Kidney (tissue), 14 donors: ENCODE measurements around the gene MYH2. TPM values are rescaled to one million over a fixed set of nuclear protein-coding genes. Genes with fewer than 3 reads are reported as not detected.
A peak's percentile ranks its signal among the peaks of the same experiment; 100 is the strongest.

Source experiments
- DNase-seq, 5 donors: peaks; one replicate each; pipeline ENCODE4 v3.0.0-alpha.2; 2013 to 2020
- FAIRE-seq: peaks from 2 replicates; lab custom pipeline; 2012; peaks lifted over from hg19 to GRCh38; lab: Jason Lieb, UNC
- H3K27ac ChIP-seq, 2 donors: one replicate each; pipeline ENCODE4 v1.7.0; 2013; ENCODE audit warnings: low read depth in 2 of 2, low read length in 2 of 2, inconsistent platforms in 1 of 2
- H3K27me3 ChIP-seq: one replicate; pipeline ENCODE4 v1.7.1; 2013; ENCODE audit warnings: low read length, inconsistent platforms; ENCODE audit not compliant: control insufficient read depth, insufficient read depth
- H3K36me3 ChIP-seq, 3 donors: one replicate each; pipeline versions ENCODE4 v1.7.0 to v1.7.1; 2013; ENCODE audit warnings: low read length in 3 of 3, control low read depth in 1 of 3, inconsistent platforms in 1 of 3; ENCODE audit not compliant: insufficient read depth in 3 of 3, control insufficient read depth in 2 of 3
- H3K4me1 ChIP-seq, 3 donors: one replicate each; pipeline versions ENCODE4 v1.7.0 to v1.7.1; 2013; ENCODE audit warnings: low read length in 3 of 3, inconsistent platforms in 1 of 3, low read depth in 1 of 3; ENCODE audit not compliant: control insufficient read depth in 2 of 3, insufficient read depth in 2 of 3
- H3K4me3 ChIP-seq, 3 donors: one replicate each; pipeline versions ENCODE4 v1.7.0 to v1.8.1; 2013; ENCODE audit warnings: low read length in 3 of 3, control low read depth in 1 of 3, inconsistent platforms in 1 of 3
- H3K9ac ChIP-seq, 3 donors: one replicate each; pipeline versions ENCODE4 v1.7.0 to v1.7.1; 2013; ENCODE audit warnings: low read length in 3 of 3, control low read depth in 1 of 3, inconsistent platforms in 1 of 3
- H3K9me3 ChIP-seq, 3 donors: one replicate each; pipeline versions ENCODE4 v1.7.0 to v1.7.1; 2013; ENCODE audit warnings: low read length in 3 of 3, control low read depth in 1 of 3, inconsistent platforms in 1 of 3; ENCODE audit not compliant: control insufficient read depth in 2 of 3, insufficient read depth in 1 of 3
- CTCF ChIP-seq: IDR thresholded peaks from 3 replicates; pipeline ENCODE4 v1.5.1; 2012; ENCODE audit warnings: mild to moderate bottlenecking, moderate library complexity, borderline replicate concordance; ENCODE audit not compliant: insufficient read depth; ENCODE audit errors: extremely low read depth
- intact Hi-C: fragments of 100-400 bp; cut with DNase I; formaldehyde crosslinking; loops from one replicate; pipeline ENCODE4 v1.11.1; 2022
- polyA plus RNA-seq: library from polyadenylated mRNA; stranded (reverse); fragments of 350-450 nt; fragmentation: Illumina TruSeq; extraction: RNeasy Lipid Tissue Mini Kit (QIAGEN cat#74804); gene quantifications from one replicate; pipeline ENCODE4 v1.2.3, GENCODE V29; 2014; ENCODE audit warnings: low read depth, low replicate concordance; ENCODE audit not compliant: insufficient read depth
- total RNA-seq: library from RNA; stranded (reverse); fragmentation: NEBNext Ultra II Directional; extraction: Animal tissue kit (Norgen Biotek cat#: 25700); gene quantifications from one replicate; pipeline ENCODE4 v1.2.1, GENCODE V29; 2021
- donor health status: control.
- donor health status: control.
- donor health status: control.
- donor health status: control.
- donor health status: control.
- donor health status: DM: yes; HTN: yes; CAD: no.
- donor health status: Normal renal cell carcinoma (clear cell type).

The MYH2 gene
- total and polyA plus RNA-seq, 2 donors from 2014 or later: not detected

DNA sequence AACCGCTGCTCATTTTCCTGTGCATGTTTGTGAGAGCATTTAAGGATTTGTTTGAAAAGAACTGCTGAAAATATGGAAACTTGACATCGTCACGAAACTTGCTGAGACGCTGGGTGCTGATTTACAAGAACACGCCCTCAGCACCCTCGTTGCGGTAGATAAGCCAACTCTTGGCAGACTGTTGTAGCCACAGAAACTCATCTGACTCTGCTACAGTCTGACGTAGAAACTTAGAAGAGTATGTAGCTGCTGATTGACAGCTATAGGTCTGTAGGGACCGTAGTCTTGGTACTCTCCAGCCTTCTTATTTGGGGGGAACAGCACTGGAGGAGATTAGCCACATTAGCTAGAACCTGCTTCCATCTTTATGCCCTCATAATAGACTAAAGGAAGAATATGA lies 36.1 kb upstream of the MYH2 start:
- no peak for TF ChIP-seq CTCF
- Histone ChIP-seq H3K9me3 (peaks cover 0 to 2% (median 0%) of the 10 kb centered on the region in 3 donors), H3K36me3 (no peaks in the 10 kb centered on the region), H3K9ac (no peak overlapping the region), H3K27ac (no peak overlapping the region), H3K4me3 (no peak overlapping the region), H3K27me3 (no peaks in the 10 kb centered on the region), H3K4me1 (no peaks in the 10 kb centered on the region)
- DNase-seq (no peak), FAIRE-seq (no peak)
- intact Hi-C loops: no loop called here

- intact Hi-C loops: no loop called here
- Histone ChIP-seq H3K36me3 (no peaks in the 10 kb centered on the region), H3K4me3 (no peak overlapping the region), H3K27me3 (no peaks in the 10 kb centered on the region), H3K9ac (no peak overlapping the region), H3K4me1 (no peaks in the 10 kb centered on the region), H3K9me3 (peaks cover 0 to 2% (median 0%) of the 10 kb centered on the region in 3 donors), H3K27ac (no peak overlapping the region)
- no peak for TF ChIP-seq CTCF
- no peak for FAIRE-seq
- DNase-seq: peak in 1 of 5 donors; percentile 13
Observed at GRCh38 chr17:10583834-10584233, 34.4 kb upstream of the MYH2 start.

DNA sequence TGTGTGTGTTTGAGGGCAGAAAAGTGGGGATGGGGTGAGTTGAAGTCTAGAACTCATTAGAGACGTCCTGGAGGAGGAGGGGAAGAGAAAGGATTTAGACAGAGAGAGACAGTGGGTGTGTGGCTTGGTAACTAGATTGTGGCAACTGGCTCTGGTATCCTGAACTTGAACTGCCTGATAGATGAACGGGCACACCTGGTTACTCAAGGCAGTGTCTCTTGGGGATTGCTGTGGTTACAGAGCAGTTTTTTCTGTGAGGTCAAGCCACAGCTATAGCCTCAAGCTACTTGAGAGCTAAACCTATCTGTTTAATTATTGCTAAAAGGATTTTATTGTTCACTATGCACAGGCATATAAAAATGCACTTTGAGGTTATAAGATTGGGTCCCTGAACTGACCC lies 29.8 kb upstream of the MYH2 start:
- Histone ChIP-seq H3K36me3 (no peaks in the 10 kb centered on the region), H3K4me1 (no peaks in the 10 kb centered on the region), H3K4me3 (no peak overlapping the region), H3K27me3 (no peaks in the 10 kb centered on the region), H3K9me3 (peaks cover 0 to 2% (median 0%) of the 10 kb centered on the region in 3 donors), H3K9ac (no peak overlapping the region), H3K27ac (no peak overlapping the region)
- FAIRE-seq (no peak), DNase-seq (no peak)
- intact Hi-C loops: no loop called here
- no peak for TF ChIP-seq CTCF

DNA sequence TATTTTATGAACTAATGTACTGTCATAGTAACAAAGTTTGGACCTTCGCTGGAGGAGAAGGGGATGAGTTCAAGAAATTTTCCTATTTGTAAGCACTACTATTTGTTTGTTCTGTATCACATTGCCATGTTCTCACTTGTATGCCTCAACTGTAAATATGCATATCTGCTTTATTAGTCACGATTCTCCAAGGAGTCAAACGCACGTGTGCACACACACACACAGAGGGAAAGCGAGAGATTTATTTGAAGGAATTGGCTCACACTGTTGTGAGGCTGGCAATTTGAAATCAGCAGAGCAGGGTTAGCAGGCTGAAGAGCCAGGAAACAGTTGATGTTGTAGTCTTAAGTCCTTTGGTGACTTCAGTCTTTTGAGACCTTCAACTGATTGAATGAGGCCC lies 24.9 kb upstream of the MYH2 start:
- no peak for TF ChIP-seq CTCF
- DNase-seq (no peak), FAIRE-seq (no peak)
- no peaks in the 10 kb centered on the region for H3K36me3 ChIP-seq
- H3K27me3 ChIP-seq: no peaks in the 10 kb centered on the region
- H3K4me3 ChIP-seq: no peak overlapping the region
- intact Hi-C loops: no loop called here
- no peaks in the 10 kb centered on the region for H3K4me1 ChIP-seq
- no peak overlapping the region for H3K9ac ChIP-seq
- no peak overlapping the region for H3K27ac ChIP-seq
- no peaks in the 10 kb centered on the region for H3K9me3 ChIP-seq
